ENCODE measurements around the gene RPS17.
"Not testable (repeated sequence)": the region's sequence is repeated elsewhere in the genome, so short reads cannot be mapped to it uniquely, and the experiment has no call there.

The RPS17 gene

GRCh38 chr15:82545002-82545401, 4.7 kb upstream of the RPS17 start:
- DNase-seq = no peak

- no peak for DNase-seq
Measured at GRCh38 chr15:82544431-82544830, 4.2 kb upstream of the RPS17 start.

- no peak for DNase-seq
Measured at GRCh38 chr15:82543160-82543559, 2.9 kb upstream of the RPS17 start.

GRCh38 chr15:82540984-82541431, 751 bp upstream of the RPS17 start:
- DNase-seq = no peak

- DNase-seq = peak; percentile 10
Measured at GRCh38 chr15:82539691-82540054, 584 bp downstream of the RPS17 start.

- no peak for DNase-seq
Measured at GRCh38 chr15:82538961-82539690, 1.1 kb downstream of the RPS17 start.

GRCh38 chr15:82537351-82537908, 2.8 kb downstream of the RPS17 start:
- no peak for DNase-seq

- DNase-seq = no peak
Measured at GRCh38 chr15:82536409-82537350, 3.6 kb downstream of the RPS17 start.

GRCh38 chr15:82535566-82536408, 4.5 kb downstream of the RPS17 start:
- no peak for DNase-seq

- not testable (repeated sequence) for DNase-seq
Measured at GRCh38 chr15:82535151-82535550, 5.1 kb downstream of the RPS17 start.

- DNase-seq = not testable (repeated sequence)
Measured at GRCh38 chr15:82534457-82534861, 5.8 kb downstream of the RPS17 start.

GRCh38 chr15:82533801-82534200, 6.5 kb downstream of the RPS17 start:
- DNase-seq = no peak

GRCh38 chr15:82532991-82533481, 7.2 kb downstream of the RPS17 start:
- DNase-seq = no peak

GRCh38 chr15:82532383-82532990, 7.8 kb downstream of the RPS17 start:
- no peak for DNase-seq

GRCh38 chr15:82531496-82532382, 8.5 kb downstream of the RPS17 start:
- no peak for DNase-seq

GRCh38 chr15:82530606-82531379, 9.5 kb downstream of the RPS17 start:
- peak; percentile 70 for DNase-seq

GRCh38 chr15:82530006-82530405, 10.3 kb downstream of the RPS17 start:
- no peak for DNase-seq

GRCh38 chr15:82513587-82513986, 26.7 kb downstream of the RPS17 start:
- DNase-seq = not testable (repeated sequence)

GRCh38 chr15:82507693-82508092, 32.6 kb downstream of the RPS17 start:
- not testable (repeated sequence) for DNase-seq

GRCh38 chr15:82507087-82507486, 33.2 kb downstream of the RPS17 start:
- DNase-seq = not testable (repeated sequence)

Measured in CD4-positive, alpha-beta T cell treated with Interferon gamma for 1 hour (primary cell).